ENCODE results near the gene PATJ. TPM values are rescaled to one million over a fixed set of nuclear protein-coding genes. Genes with fewer than 3 reads are reported as not detected.

Gene PATJ
- total RNA-seq, 4 donors from 2014 or later: 24.3 to 36.3 (median 28.8) TPM

DNA sequence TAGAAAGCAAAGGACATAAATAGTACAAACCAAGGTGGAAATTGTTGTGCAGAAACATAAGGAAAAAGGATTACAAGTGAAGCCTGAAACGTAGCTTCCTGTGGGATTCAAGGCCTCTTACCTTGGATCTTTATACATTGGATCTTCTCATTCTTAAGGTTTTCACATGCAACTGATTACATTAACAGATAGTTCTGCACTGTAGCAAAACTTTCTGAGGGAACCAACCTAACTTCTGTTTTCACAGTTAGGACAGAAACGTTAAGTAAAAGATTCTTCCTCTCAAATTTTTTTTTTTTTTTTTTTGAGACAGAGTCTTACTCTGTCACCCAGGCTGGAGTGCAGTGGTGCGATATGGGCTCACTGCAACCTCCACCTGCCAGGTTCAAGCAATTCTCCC lies 9.6 kb upstream of the PATJ start:
- WGBS, 2 donors: 53 to 58% methylated on average over 3 of the region's 3 CpGs
- H3K4me1 ChIP-seq: peaks cover 0 to 8% (median 3%) of the 10 kb centered on the region in 4 donors
- H3K27me3 ChIP-seq: no peaks in the 10 kb centered on the region
- H3K9me3 ChIP-seq: no peaks in the 10 kb centered on the region
- H3K27ac ChIP-seq: no peak overlapping the region
- no peak for DNase-seq (ENCODE audit: low spot score in 2 of 2)
- no peak overlapping the region for H3K4me3 ChIP-seq
- H3K36me3 ChIP-seq: no peaks in the 10 kb centered on the region
- TF ChIP-seq, protein P1, sequence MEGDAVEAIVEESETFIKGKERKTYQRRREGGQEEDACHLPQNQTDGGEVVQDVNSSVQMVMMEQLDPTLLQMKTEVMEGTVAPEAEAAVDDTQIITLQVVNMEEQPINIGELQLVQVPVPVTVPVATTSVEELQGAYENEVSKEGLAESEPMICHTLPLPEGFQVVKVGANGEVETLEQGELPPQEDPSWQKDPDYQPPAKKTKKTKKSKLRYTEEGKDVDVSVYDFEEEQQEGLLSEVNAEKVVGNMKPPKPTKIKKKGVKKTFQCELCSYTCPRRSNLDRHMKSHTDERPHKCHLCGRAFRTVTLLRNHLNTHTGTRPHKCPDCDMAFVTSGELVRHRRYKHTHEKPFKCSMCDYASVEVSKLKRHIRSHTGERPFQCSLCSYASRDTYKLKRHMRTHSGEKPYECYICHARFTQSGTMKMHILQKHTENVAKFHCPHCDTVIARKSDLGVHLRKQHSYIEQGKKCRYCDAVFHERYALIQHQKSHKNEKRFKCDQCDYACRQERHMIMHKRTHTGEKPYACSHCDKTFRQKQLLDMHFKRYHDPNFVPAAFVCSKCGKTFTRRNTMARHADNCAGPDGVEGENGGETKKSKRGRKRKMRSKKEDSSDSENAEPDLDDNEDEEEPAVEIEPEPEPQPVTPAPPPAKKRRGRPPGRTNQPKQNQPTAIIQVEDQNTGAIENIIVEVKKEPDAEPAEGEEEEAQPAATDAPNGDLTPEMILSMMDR (IDR thresholded peaks at IDR 0.05): no peak
- no peak for TF ChIP-seq EP300 (IDR thresholded peaks at IDR 0.05)
- TF ChIP-seq POLR2A (IDR thresholded peaks at IDR 0.05): no peak

DNA sequence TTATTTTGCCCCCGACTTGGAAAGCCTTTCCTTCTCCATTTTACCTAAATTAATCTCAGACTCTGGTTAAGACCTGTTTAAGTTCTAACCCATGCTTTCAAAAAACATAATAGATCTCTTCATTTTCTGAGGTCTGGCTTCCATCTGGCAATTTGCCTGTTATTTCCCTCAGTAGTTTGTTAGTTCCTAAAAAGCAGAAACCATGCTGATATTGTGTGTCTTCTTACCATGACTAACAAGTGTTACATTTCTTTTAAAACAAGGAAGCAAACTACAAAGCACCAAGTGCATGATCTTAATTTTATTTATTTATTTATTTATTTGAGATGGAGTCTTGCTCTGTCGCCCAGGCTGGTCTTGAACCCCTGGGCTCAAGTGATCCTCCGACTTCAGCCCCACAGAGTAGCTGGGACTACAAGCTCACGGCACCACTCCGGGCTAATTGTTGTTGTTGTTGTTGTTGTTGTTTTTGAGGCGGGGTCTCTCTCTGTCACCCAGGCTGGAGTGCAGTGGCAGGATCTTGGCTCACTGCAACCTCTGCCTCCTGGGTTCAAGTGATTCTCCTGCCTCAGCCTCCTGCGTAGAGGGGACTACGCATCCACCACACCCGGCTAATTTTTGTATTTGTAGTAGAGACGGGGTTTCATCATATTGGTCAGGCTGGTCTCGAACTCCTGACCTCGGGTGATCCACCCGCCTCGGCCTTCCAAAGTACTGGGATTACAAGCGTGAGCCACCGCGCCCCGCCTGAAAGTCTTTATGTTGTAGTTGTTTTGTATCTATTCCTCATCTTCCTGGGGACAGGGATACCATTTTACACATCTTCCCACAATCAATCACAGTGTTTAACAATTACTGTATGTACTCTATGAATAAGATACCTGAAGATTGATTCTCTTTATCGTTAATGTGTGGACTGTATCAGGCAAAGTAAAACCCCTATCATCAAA lies 1.3 kb upstream of the PATJ start:
- H3K27me3 ChIP-seq: no peaks in the 10 kb centered on the region
- WGBS, 2 donors: 89 to 90% methylated on average over 19 of the region's 19 CpGs
- H3K27ac ChIP-seq: peak overlapping the region; percentile 95 to 99 (median 98)
- DNase-seq (ENCODE audit: low spot score in 2 of 2): no peak
- TF ChIP-seq, protein P1 (IDR thresholded peaks at IDR 0.05): no peak
- TF ChIP-seq POLR2A (IDR thresholded peaks at IDR 0.05) (no peak), EP300 (IDR thresholded peaks at IDR 0.05) (no peak)
- peaks cover 0 to 12% (median 2%) of the 10 kb centered on the region in 4 donors for H3K4me1 ChIP-seq
- no peaks in the 10 kb centered on the region for H3K36me3 ChIP-seq
- H3K9me3 ChIP-seq: no peaks in the 10 kb centered on the region
- no peak overlapping the region for H3K4me3 ChIP-seq

DNA sequence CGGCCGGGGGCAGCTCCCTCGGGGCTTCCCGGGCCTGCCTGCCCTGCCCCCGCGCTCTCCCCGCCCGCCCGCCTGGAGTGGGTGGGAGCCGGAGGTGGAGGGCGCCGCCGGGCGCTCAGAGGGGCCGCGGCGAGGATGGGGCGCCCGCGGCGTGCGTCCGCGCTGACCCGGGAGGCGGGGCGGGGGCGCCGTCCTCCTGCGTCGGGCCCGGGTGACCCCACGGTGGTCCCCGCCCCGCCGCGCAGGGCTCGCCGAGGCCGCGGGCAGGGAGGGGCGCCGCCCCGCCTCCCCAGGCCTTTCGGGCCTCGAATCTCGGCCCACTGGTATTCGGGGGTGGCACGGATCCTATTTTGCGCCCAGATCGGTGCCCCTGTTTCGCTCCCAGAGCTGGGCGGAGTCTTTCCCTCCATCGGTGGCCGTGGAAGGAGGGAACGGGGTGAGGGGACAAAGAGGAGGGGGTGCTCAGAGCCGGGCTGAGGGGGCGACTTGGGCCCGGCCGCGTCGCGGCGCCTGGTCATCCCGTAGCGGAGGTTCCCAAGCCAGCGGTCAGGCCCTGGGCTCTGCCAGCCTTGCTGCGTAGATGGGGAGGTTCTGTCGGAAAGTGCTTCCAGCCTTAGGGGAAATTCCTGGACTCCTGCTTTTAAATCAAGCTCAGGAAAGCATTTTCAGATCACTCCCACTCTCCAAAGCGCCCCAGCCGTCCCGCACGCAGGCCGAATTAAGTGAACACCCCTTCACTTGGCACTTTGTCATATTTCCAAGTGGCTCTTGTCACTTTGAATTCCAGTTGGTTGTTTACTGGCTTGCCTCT lies 545 bp downstream of the PATJ start:
- TF ChIP-seq, protein P1 (IDR thresholded peaks at IDR 0.05): no peak
- TF ChIP-seq POLR2A (IDR thresholded peaks at IDR 0.05) (peak in 1 of 2 donors; percentile 39), EP300 (IDR thresholded peaks at IDR 0.05) (peak in 1 of 2 donors; percentile 52)
- peak overlapping the region; percentile 95 to 99 (median 98) for H3K27ac ChIP-seq
- H3K4me1 ChIP-seq: peaks cover 0 to 22% (median 0%) of the 10 kb centered on the region in 4 donors
- 1 to 3% methylated on average over 17 to 25 of the region's 74 CpGs for WGBS, 2 donors
- DNase-seq (ENCODE audit: low spot score in 2 of 2): peak; percentile 22 to 25
- peak overlapping the region; percentile 81 to 97 (median 92) for H3K4me3 ChIP-seq
- no peaks in the 10 kb centered on the region for H3K9me3 ChIP-seq
- H3K36me3 ChIP-seq: no peaks in the 10 kb centered on the region
- no peaks in the 10 kb centered on the region for H3K27me3 ChIP-seq

DNA sequence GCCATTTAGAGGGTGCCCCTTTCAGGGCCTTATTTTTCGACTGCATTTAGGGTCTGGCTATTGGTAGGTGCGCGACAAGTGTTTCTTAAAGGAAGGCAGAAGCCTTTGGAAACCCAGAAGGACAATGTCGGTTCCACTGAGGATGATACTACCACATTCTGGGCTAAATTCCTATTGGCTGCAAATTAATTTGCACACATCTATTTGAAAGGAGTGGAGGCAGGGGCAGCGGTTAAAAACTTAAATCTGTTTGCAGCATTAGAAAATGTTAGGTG lies 1.1 kb downstream of the PATJ start:
- no peaks in the 10 kb centered on the region for H3K27me3 ChIP-seq
- TF ChIP-seq, protein P1 (IDR thresholded peaks at IDR 0.05): no peak
- TF ChIP-seq POLR2A (IDR thresholded peaks at IDR 0.05): no peak
- TF ChIP-seq EP300 (IDR thresholded peaks at IDR 0.05): no peak
- no peak for DNase-seq (ENCODE audit: low spot score in 2 of 2)
- no peaks in the 10 kb centered on the region for H3K36me3 ChIP-seq
- 47 to 57% methylated on average over 5 of the region's 5 CpGs for WGBS, 2 donors
- peak overlapping the region; percentile 81 to 97 (median 92) for H3K4me3 ChIP-seq
- peaks cover 0 to 22% (median 0%) of the 10 kb centered on the region in 4 donors for H3K4me1 ChIP-seq
- H3K9me3 ChIP-seq: no peaks in the 10 kb centered on the region
- H3K27ac ChIP-seq: peak overlapping the region; percentile 95 to 99 (median 98)

Measured in tibial nerve (tissue), 4 donors.